ENCODE results near the gene FAM135A. TPM values are rescaled to one million over a fixed set of nuclear protein-coding genes. Genes with fewer than 3 reads are reported as not detected.

The FAM135A gene
- polyA plus RNA-seq, 1 experiment = 2.9 TPM

- H3K36me3 ChIP-seq (ENCODE audit: control insufficient read depth, insufficient read depth, low read length) = no peaks in the 10 kb centered on the region
- H3K4me3 ChIP-seq (ENCODE audit: low read depth, low read length) = no peak overlapping the region
- H3K27me3 ChIP-seq (ENCODE audit: control insufficient read depth, insufficient read depth, low read length) = peaks cover 2% of the 10 kb centered on the region; the same call in 1 of the 2 replicates
- POLR2A ChIA-PET = no interaction called here
- no peak for DNase-seq (ENCODE audit: low read depth)
- CTCF ChIA-PET = interaction anchor here (0.6 kb wide), 1 partner anchor 617 kb away, joined by 5 read pairs; no protein-coding TSS in a partner anchor
- TF ChIP-seq CTCF (IDR thresholded peaks at IDR 0.05; ENCODE audit: insufficient read depth, low read depth, low read length) = no peak
Observed at GRCh38 chr6:70395301-70395672, 18.0 kb upstream of the FAM135A start.

DNA sequence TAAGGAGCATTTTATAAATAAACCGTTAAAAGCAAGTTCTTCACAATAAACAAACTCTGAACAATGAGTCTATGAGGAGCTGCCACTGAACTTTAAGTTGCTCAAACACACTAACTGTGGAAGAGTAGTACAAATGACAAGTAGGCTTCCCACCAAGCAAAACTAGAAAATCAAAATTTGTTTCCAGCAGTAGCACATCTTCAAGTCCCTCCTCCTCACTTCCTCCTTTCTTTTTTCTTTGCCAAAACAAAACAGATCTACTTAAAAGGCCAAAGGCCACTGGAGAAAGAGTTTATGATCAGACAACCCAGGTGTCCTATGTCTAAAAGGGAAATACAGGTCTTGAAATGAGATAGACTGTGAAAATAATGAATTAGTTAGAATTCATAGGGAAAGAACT, 17.1 kb upstream of the FAM135A start:
- TF ChIP-seq CTCF (IDR thresholded peaks at IDR 0.05; ENCODE audit: insufficient read depth, low read depth, low read length) = no peak
- H3K27me3 ChIP-seq (ENCODE audit: control insufficient read depth, insufficient read depth, low read length) = peaks cover 2% of the 10 kb centered on the region; the same call in 1 of the 2 replicates
- ChIA-PET POLR2A (no interaction called here), CTCF (no interaction called here)
- no peak for DNase-seq (ENCODE audit: low read depth)
- H3K4me3 ChIP-seq (ENCODE audit: low read depth, low read length) = no peak overlapping the region
- H3K36me3 ChIP-seq (ENCODE audit: control insufficient read depth, insufficient read depth, low read length) = no peaks in the 10 kb centered on the region

GRCh38 chr6:70396796-70397729, 16.2 kb upstream of the FAM135A start:
- peaks cover 2% of the 10 kb centered on the region; the same call in 1 of the 2 replicates for H3K27me3 ChIP-seq (ENCODE audit: control insufficient read depth, insufficient read depth, low read length)
- no peak for DNase-seq (ENCODE audit: low read depth)
- H3K36me3 ChIP-seq (ENCODE audit: control insufficient read depth, insufficient read depth, low read length) = no peaks in the 10 kb centered on the region
- TF ChIP-seq CTCF (IDR thresholded peaks at IDR 0.05; ENCODE audit: insufficient read depth, low read depth, low read length) = no peak
- CTCF ChIA-PET = no interaction called here
- POLR2A ChIA-PET = no interaction called here
- no peak overlapping the region for H3K4me3 ChIP-seq (ENCODE audit: low read depth, low read length)

- H3K27me3 ChIP-seq (ENCODE audit: control insufficient read depth, insufficient read depth, low read length) = peaks cover 2% of the 10 kb centered on the region; the same call in 1 of the 2 replicates
- ChIA-PET CTCF (interaction anchor here (1.1 kb wide), 1 partner anchor 29 kb away, joined by 6 read pairs; no protein-coding TSS in a partner anchor), POLR2A (no interaction called here)
- no peaks in the 10 kb centered on the region for H3K36me3 ChIP-seq (ENCODE audit: control insufficient read depth, insufficient read depth, low read length)
- DNase-seq (ENCODE audit: low read depth) = no peak
- no peak for TF ChIP-seq CTCF (IDR thresholded peaks at IDR 0.05; ENCODE audit: insufficient read depth, low read depth, low read length)
- no peak overlapping the region for H3K4me3 ChIP-seq (ENCODE audit: low read depth, low read length)
Observed at GRCh38 chr6:70398783-70399728, 14.3 kb upstream of the FAM135A start.

DNA sequence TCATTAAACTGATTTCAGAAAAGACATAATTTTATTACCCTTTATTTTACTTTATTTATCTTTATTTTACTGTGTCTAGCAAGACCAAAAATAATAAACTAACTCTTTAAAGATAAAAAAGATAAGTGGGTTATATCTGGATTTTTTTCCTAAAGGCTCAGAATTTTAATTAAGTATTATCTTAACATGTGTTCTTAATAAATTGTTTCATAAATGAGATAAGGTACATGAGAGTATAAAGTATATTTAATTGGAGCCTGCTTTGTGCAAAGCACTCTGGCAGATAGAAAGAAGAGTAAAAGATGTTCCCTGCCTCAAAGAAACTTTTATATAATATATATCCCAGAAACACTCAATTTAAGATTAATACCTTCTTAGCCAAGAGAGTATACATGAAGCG, 8.7 kb upstream of the FAM135A start:
- ChIA-PET CTCF (no interaction called here), POLR2A (no interaction called here)
- TF ChIP-seq CTCF (IDR thresholded peaks at IDR 0.05; ENCODE audit: insufficient read depth, low read depth, low read length) = no peak
- Histone ChIP-seq H3K27me3 (ENCODE audit: control insufficient read depth, insufficient read depth, low read length) (no peaks in the 10 kb centered on the region), H3K4me3 (ENCODE audit: low read depth, low read length) (no peak overlapping the region), H3K36me3 (ENCODE audit: control insufficient read depth, insufficient read depth, low read length) (no peaks in the 10 kb centered on the region)
- no peak for DNase-seq (ENCODE audit: low read depth)
